ENCODE data around the gene NELFE.
A peak's percentile ranks its signal among the peaks of the same experiment; 100 is the strongest.

NELFE gene

GRCh38 chr6:31930962-31931361, 27.8 kb downstream of the NELFE start:
- Mint-ChIP-seq H3K27me3 (ENCODE audit: low read depth) (peaks cover 6% of the 10 kb centered on the region), H3K4me3 (no peak overlapping the region), H3K27ac (no peak overlapping the region), H3K36me3 (ENCODE audit: low read depth) (no peaks in the 10 kb centered on the region), H3K9me3 (no peaks in the 10 kb centered on the region), H3K4me1 (peaks cover 10% of the 10 kb centered on the region)
- TF ChIP-seq CTCF (IDR thresholded peaks at IDR 0.05; ENCODE audit: unreplicated experiment in 3 of 3): no peak

- TF ChIP-seq CTCF (IDR thresholded peaks at IDR 0.05; ENCODE audit: unreplicated experiment in 3 of 3): no peak
- peaks cover 10% of the 10 kb centered on the region for H3K4me1 Mint-ChIP-seq
- no peak overlapping the region for H3K27ac Mint-ChIP-seq
- peaks cover 6% of the 10 kb centered on the region for H3K27me3 Mint-ChIP-seq (ENCODE audit: low read depth)
- H3K4me3 Mint-ChIP-seq: no peak overlapping the region
- H3K36me3 Mint-ChIP-seq (ENCODE audit: low read depth): no peaks in the 10 kb centered on the region
- H3K9me3 Mint-ChIP-seq: no peaks in the 10 kb centered on the region
These were observed 30.2 kb downstream of the NELFE start for GRCh38 chr6:31928672-31928939.

- no peak for TF ChIP-seq CTCF (IDR thresholded peaks at IDR 0.05; ENCODE audit: unreplicated experiment in 3 of 3)
- peaks cover 10% of the 10 kb centered on the region for H3K4me1 Mint-ChIP-seq
- peak overlapping the region in 1 of 3 experiments; percentile 4 for H3K4me3 Mint-ChIP-seq
- H3K27ac Mint-ChIP-seq: peak overlapping the region in 1 of 3 experiments; percentile 51
- no peaks in the 10 kb centered on the region for H3K9me3 Mint-ChIP-seq
- peaks cover 6% of the 10 kb centered on the region for H3K27me3 Mint-ChIP-seq (ENCODE audit: low read depth)
- no peaks in the 10 kb centered on the region for H3K36me3 Mint-ChIP-seq (ENCODE audit: low read depth)
These were observed 30.7 kb downstream of the NELFE start for GRCh38 chr6:31927863-31928671.

- no peak for TF ChIP-seq CTCF (IDR thresholded peaks at IDR 0.05; ENCODE audit: unreplicated experiment in 3 of 3)
These were observed 31.4 kb downstream of the NELFE start, which contains the start of gene C2 for GRCh38 chr6:31927242-31927862. Gene C2 (plus strand): TSS chr6:31927717. CDS start chr6:31927753, 36 bp downstream.

GRCh38 chr6:31922942-31923341, 35.8 kb downstream of the NELFE start:
- Mint-ChIP-seq H3K4me1 (peaks cover 4% of the 10 kb centered on the region), H3K36me3 (ENCODE audit: low read depth) (no peaks in the 10 kb centered on the region), H3K4me3 (no peak overlapping the region), H3K27ac (no peak overlapping the region), H3K9me3 (no peaks in the 10 kb centered on the region), H3K27me3 (ENCODE audit: low read depth) (no peaks in the 10 kb centered on the region)
- TF ChIP-seq CTCF (IDR thresholded peaks at IDR 0.05; ENCODE audit: unreplicated experiment in 3 of 3): no peak

More at GRCh38 chr6:31927242-31927862, 31.4 kb downstream of the NELFE start, which contains the start of gene C2:
- Mint-ChIP-seq H3K4me1 (peaks cover 10% of the 10 kb centered on the region), H3K27ac (peak within 1 kb of the TSS in 1 of 3 experiments; percentile 51), H3K9me3 (no peaks in the 10 kb centered on the region), H3K27me3 (ENCODE audit: low read depth) (peaks cover 6% of the 10 kb centered on the region), H3K36me3 (ENCODE audit: low read depth) (no peaks in the 10 kb centered on the region), H3K4me3 (peak within 1 kb of the TSS in 1 of 3 experiments; percentile 4)

Measured in nephron (organoid).